ENCODE measurements around the gene RAB3C.
A peak's percentile ranks its signal among the peaks of the same experiment; 100 is the strongest.
"Not testable (repeated sequence)": the region's sequence is repeated elsewhere in the genome, so short reads cannot be mapped to it uniquely, and the experiment has no call there.

Gene RAB3C

GRCh38 chr5:58582803-58583491 is at the start of gene RAB3C:
Gene RAB3C, plus strand, starts transcription at chr5:58583075. Its CDS starts 134 bp downstream, at chr5:58583209.
- peak; percentile 92 for DNase-seq (ENCODE audit: low read depth)

- DNase-seq (ENCODE audit: low read depth), result not testable (repeated sequence)
Measured at GRCh38 chr5:58541935-58542334, 40.9 kb upstream of the RAB3C start.

GRCh38 chr5:58542709-58543108 is 40.2 kb upstream of the RAB3C start:
- no peak for DNase-seq (ENCODE audit: low read depth)

- no peak for DNase-seq (ENCODE audit: low read depth)
Measured at GRCh38 chr5:58543723-58544122, 39.2 kb upstream of the RAB3C start.

GRCh38 chr5:58544195-58544594 is 38.7 kb upstream of the RAB3C start:
- no peak for DNase-seq (ENCODE audit: low read depth)

- no peak for DNase-seq (ENCODE audit: low read depth)
Measured at GRCh38 chr5:58544926-58545325, 37.9 kb upstream of the RAB3C start.

- no peak for DNase-seq (ENCODE audit: low read depth)
Measured at GRCh38 chr5:58545912-58546311, 37.0 kb upstream of the RAB3C start.

- DNase-seq (ENCODE audit: low read depth), result no peak
Measured at GRCh38 chr5:58548068-58548467, 34.8 kb upstream of the RAB3C start.

- no peak for DNase-seq (ENCODE audit: low read depth)
Measured at GRCh38 chr5:58551492-58551891, 31.4 kb upstream of the RAB3C start.

- not testable (repeated sequence) for DNase-seq (ENCODE audit: low read depth)
Measured at GRCh38 chr5:58557665-58558338, 25.1 kb upstream of the RAB3C start.

GRCh38 chr5:58563016-58563700 is 19.7 kb upstream of the RAB3C start:
- DNase-seq (ENCODE audit: low read depth), result not testable (repeated sequence)

GRCh38 chr5:58564043-58564832 is 18.6 kb upstream of the RAB3C start:
- not testable (repeated sequence) for DNase-seq (ENCODE audit: low read depth)

GRCh38 chr5:58565033-58565432 is 17.8 kb upstream of the RAB3C start:
- DNase-seq (ENCODE audit: low read depth), result no peak

GRCh38 chr5:58571501-58571900 is 11.4 kb upstream of the RAB3C start:
- DNase-seq (ENCODE audit: low read depth), result no peak

GRCh38 chr5:58572973-58573372 is 9.9 kb upstream of the RAB3C start:
- DNase-seq (ENCODE audit: low read depth), result not testable (repeated sequence)

- DNase-seq (ENCODE audit: low read depth), result no peak
Measured at GRCh38 chr5:58579781-58580180, 3.1 kb upstream of the RAB3C start.

- no peak for DNase-seq (ENCODE audit: low read depth)
Measured at GRCh38 chr5:58582019-58582802, 664 bp upstream of the RAB3C start.

- no peak for DNase-seq (ENCODE audit: low read depth)
Measured at GRCh38 chr5:58595952-58596351, 13.1 kb downstream of the RAB3C start.

- DNase-seq (ENCODE audit: low read depth), result no peak
Measured at GRCh38 chr5:58598440-58598839, 15.6 kb downstream of the RAB3C start.

- DNase-seq (ENCODE audit: low read depth), result no peak
Measured at GRCh38 chr5:58599217-58599616, 16.3 kb downstream of the RAB3C start.

GRCh38 chr5:58600613-58601012 is 17.7 kb downstream of the RAB3C start:
- DNase-seq (ENCODE audit: low read depth), result not testable (repeated sequence)

All from EH (cell line).